Loucy (cell line): ENCODE data around the gene TNRC6C.

Experiments
- EZH2phosphoT487 ChIP-seq: fragments of 200-600 bp; IDR thresholded peaks from 2 replicates; pipeline ENCODE4 v1.6.1; 2018; ENCODE audit warnings: antibody characterized with exemption, mild to moderate bottlenecking, moderate library complexity, borderline replicate concordance
- TF ChIP-seq, protein P1 (sequence below): fragments of 200-600 bp; sonication (generic); conservative IDR thresholded peaks from 2 replicates; pipeline ENCODE4 v1.5.1; 2014; ENCODE audit warnings: mild to moderate bottlenecking, antibody characterized with exemption, low read length

DNA sequence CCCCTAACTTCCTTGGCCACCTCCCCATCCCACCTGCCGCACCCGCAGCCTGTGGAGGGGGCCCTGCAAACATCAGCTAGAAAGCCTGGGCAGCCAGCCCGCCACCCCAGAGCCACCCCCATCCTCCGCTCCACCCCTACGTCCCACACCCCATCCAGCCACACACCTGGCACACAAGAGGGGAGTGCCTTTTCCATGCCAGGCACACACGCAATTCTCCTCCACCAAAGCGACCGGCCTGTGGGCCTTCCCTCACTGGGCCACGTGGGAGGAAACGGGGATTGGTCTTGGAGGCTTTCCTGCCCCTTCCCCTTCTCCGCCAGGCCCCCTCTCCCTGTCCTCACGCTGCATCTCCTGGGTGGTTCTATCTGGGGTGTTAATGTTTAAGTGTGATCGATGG, 48.7 kb upstream of the TNRC6C start:
- TF ChIP-seq, protein P1, sequence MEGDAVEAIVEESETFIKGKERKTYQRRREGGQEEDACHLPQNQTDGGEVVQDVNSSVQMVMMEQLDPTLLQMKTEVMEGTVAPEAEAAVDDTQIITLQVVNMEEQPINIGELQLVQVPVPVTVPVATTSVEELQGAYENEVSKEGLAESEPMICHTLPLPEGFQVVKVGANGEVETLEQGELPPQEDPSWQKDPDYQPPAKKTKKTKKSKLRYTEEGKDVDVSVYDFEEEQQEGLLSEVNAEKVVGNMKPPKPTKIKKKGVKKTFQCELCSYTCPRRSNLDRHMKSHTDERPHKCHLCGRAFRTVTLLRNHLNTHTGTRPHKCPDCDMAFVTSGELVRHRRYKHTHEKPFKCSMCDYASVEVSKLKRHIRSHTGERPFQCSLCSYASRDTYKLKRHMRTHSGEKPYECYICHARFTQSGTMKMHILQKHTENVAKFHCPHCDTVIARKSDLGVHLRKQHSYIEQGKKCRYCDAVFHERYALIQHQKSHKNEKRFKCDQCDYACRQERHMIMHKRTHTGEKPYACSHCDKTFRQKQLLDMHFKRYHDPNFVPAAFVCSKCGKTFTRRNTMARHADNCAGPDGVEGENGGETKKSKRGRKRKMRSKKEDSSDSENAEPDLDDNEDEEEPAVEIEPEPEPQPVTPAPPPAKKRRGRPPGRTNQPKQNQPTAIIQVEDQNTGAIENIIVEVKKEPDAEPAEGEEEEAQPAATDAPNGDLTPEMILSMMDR: no peak
- no peak for TF ChIP-seq EZH2phosphoT487
